SK-N-SH (cell line): Measurements from ENCODE around the gene FOXP1. TPM values are rescaled to one million over a fixed set of nuclear protein-coding genes. Genes with fewer than 3 reads are reported as not detected.

Source experiments
- CTCF ChIA-PET: fragments of 300-600, 350-600 bp; formaldehyde crosslinking; extraction: SDS; loops from one replicate; lab custom pipeline; 2021; lab: Yijun Ruan, JAX
- POLR2A ChIA-PET: fragments of 350-600 bp; sonication (Branson Sonifier 250); formaldehyde crosslinking; extraction: SDS; loops from one replicate; lab custom pipeline; 2020; ENCODE audit warnings: antibody characterized with exemption, inconsistent platforms; lab: Yijun Ruan, JAX
- DNase-seq: peaks from one replicate; pipeline ENCODE4 v3.0.0; 2012
- H2AFZ ChIP-seq: fragments of 200-600 bp; sonication (generic); 2 replicates; pipeline ENCODE4 v1.8.1; 2016; ENCODE audit warnings: antibody characterized with exemption, mild to moderate bottlenecking, low read depth
- H3F3A ChIP-seq: fragments of 200-600 bp; sonication (generic); replicated peaks from 2 replicates; pipeline ENCODE3; 2016; ENCODE audit warnings: antibody characterized with exemption, mild to moderate bottlenecking; ENCODE audit not compliant: insufficient read depth
- H3K27ac ChIP-seq, 2 experiments: fragments of 200-500 bp in 1 of 2; fragments of 200-600 bp in 1 of 2; sonication (Bioruptor generic) in 1 of 2; sonication (generic), shearing (Covaris generic) in 1 of 2; 2 replicates each; pipeline versions ENCODE4 v1.5.1 to v1.6.1; 2014 to 2016; ENCODE audit warnings: low read depth in 2 of 2, inconsistent platforms in 1 of 2, low read length in 1 of 2, mild to moderate bottlenecking in 1 of 2, mixed read lengths in 1 of 2
- H3K27me3 ChIP-seq: fragments of 200-600 bp; sonication (generic), shearing (Covaris generic); 2 replicates; pipeline ENCODE4 v1.6.1; 2016; ENCODE audit warnings: mixed run types; ENCODE audit not compliant: insufficient read depth
- H3K36me3 ChIP-seq, 2 experiments: fragments of 200-500 bp in 1 of 2; fragments of 200-600 bp in 1 of 2; sonication (Bioruptor generic) in 1 of 2; sonication (generic) in 1 of 2; replicated peaks in 1 of 2; 2 replicates each; pipeline versions ENCODE3 to v1.5.1; 2014 to 2016; ENCODE audit warnings: low read length in 1 of 2, mild to moderate bottlenecking in 1 of 2; ENCODE audit not compliant: insufficient read depth in 2 of 2, control insufficient read depth in 1 of 2
- H3K4me1 ChIP-seq, 2 experiments: fragments of 200-500 bp in 1 of 2; fragments of 200-600 bp in 1 of 2; sonication (Bioruptor generic) in 1 of 2; sonication (generic), shearing (Covaris generic) in 1 of 2; 2 replicates each; pipeline versions ENCODE4 v1.5.1 to v1.6.1; 2014 to 2016; ENCODE audit warnings: low read depth in 1 of 2, low read length in 1 of 2, mixed run types in 1 of 2; ENCODE audit not compliant: insufficient read depth in 2 of 2, control insufficient read depth in 1 of 2
- H3K4me2 ChIP-seq: fragments of 200-600 bp; sonication (generic), shearing (Covaris generic); 2 replicates; pipeline ENCODE4 v1.6.1; 2017; ENCODE audit warnings: mixed run types
- H3K4me3 ChIP-seq, 2 experiments: fragments of 200-500 bp in 1 of 2; fragments of 200-600 bp in 1 of 2; sonication (Bioruptor generic) in 1 of 2; sonication (generic), shearing (Covaris generic) in 1 of 2; 2 replicates each; pipeline versions ENCODE4 v1.5.1 to v1.8.1; 2014 to 2016; ENCODE audit warnings: low read depth in 2 of 2, inconsistent platforms in 1 of 2, low read length in 1 of 2, mild to moderate bottlenecking in 1 of 2, mixed read lengths in 1 of 2, moderate library complexity in 1 of 2
- H3K79me2 ChIP-seq: fragments of 200-600 bp; sonication (generic); 2 replicates; pipeline ENCODE4 v1.8.1; 2017; ENCODE audit warnings: mild to moderate bottlenecking; ENCODE audit not compliant: insufficient read depth
- H3K9ac ChIP-seq: fragments of 200-600 bp; sonication (generic); 2 replicates; pipeline ENCODE4 v1.6.1; 2017; ENCODE audit warnings: mixed run types
- H3K9me2 ChIP-seq: fragments of 200-600 bp; sonication (generic); 2 replicates; pipeline ENCODE4 v1.6.1; 2017; ENCODE audit warnings: mixed run types
- H3K9me3 ChIP-seq: fragments of 200-600 bp; sonication (generic); 2 replicates; pipeline ENCODE4 v1.6.1; 2017; ENCODE audit warnings: mixed run types, mild to moderate bottlenecking, moderate library complexity
- H4K20me1 ChIP-seq: fragments of 200-600 bp; sonication (generic); 2 replicates; pipeline ENCODE4 v1.6.1; 2017; ENCODE audit warnings: mild to moderate bottlenecking, mixed run types; ENCODE audit not compliant: insufficient read depth
- CHD2 ChIP-seq: fragments of 150-350 bp; IDR thresholded peaks from 2 replicates; pipeline ENCODE4 v1.6.1; 2018; ENCODE audit warnings: low read length; ENCODE audit not compliant: partially characterized antibody
- CTCF ChIP-seq: fragments of 200-600 bp; sonication (generic); IDR thresholded peaks from 2 replicates; pipeline ENCODE4 v1.6.1; 2017; ENCODE audit warnings: antibody characterized with exemption, mild to moderate bottlenecking, moderate library complexity
- EP300 ChIP-seq, 2 experiments: IDR thresholded peaks; 2 replicates each; pipeline versions ENCODE4 v1.4.0 to v1.6.1; 2012; ENCODE audit warnings: borderline replicate concordance in 1 of 2, low read depth in 1 of 2, low read length in 1 of 2
- EZH2phosphoT487 ChIP-seq: fragments of 200-600 bp; sonication (generic); IDR thresholded peaks from 2 replicates; pipeline ENCODE4 v1.6.1; 2017; ENCODE audit warnings: low read depth, mixed run types, mild to moderate bottlenecking, antibody characterized with exemption, moderate library complexity, borderline replicate concordance
- FOSL2 ChIP-seq: IDR thresholded peaks from 2 replicates; pipeline ENCODE4 v1.4.0; 2012; ENCODE audit warnings: low read depth, mild to moderate bottlenecking, moderate library complexity, borderline replicate concordance
- FOXJ3 ChIP-seq: sonication (generic); formaldehyde crosslinking; IDR thresholded peaks from 2 replicates; pipeline ENCODE4 v1.5.1; 2020; ENCODE audit warnings: mild to moderate bottlenecking, missing genetic modification reagents
- GATA2 ChIP-seq: sonication (generic); formaldehyde crosslinking; IDR thresholded peaks from 2 replicates; pipeline ENCODE4 v1.5.0; 2020; ENCODE audit warnings: mild to moderate bottlenecking, missing genetic modification reagents
- JUND ChIP-seq: IDR thresholded peaks from 2 replicates; pipeline ENCODE4 v1.4.0; 2012
- MXI1 ChIP-seq: IDR thresholded peaks from 2 replicates; pipeline ENCODE4 v1.6.1; 2012; ENCODE audit warnings: mild to moderate bottlenecking, low read depth, low read length, improper control_type of control experiment
- NFIC ChIP-seq: IDR thresholded peaks from 2 replicates; pipeline ENCODE4 v1.4.0; 2012; ENCODE audit warnings: borderline replicate concordance
- NRF1 ChIP-seq: IDR thresholded peaks from 2 replicates; pipeline ENCODE4 v1.6.1; 2012; ENCODE audit warnings: low read depth, mild to moderate bottlenecking, low read length
- POLR2AphosphoS5 ChIP-seq: IDR thresholded peaks from 2 replicates; pipeline ENCODE4 v1.6.1; 2012; ENCODE audit warnings: low read depth, low read length
- RCOR1 ChIP-seq: fragments of 150-350 bp; IDR thresholded peaks from 2 replicates; pipeline ENCODE4 v1.6.1; 2017; ENCODE audit warnings: antibody characterized with exemption, low read length
- RXRA ChIP-seq: IDR thresholded peaks from 2 replicates; pipeline ENCODE4 v1.4.0; 2012; ENCODE audit warnings: low read depth, mild to moderate bottlenecking, borderline replicate concordance
- SIN3A ChIP-seq: IDR thresholded peaks from 2 replicates; pipeline ENCODE4 v1.6.1; 2012; ENCODE audit warnings: low read depth, mild to moderate bottlenecking, low read length, moderate library complexity, borderline replicate concordance
- TCF12 ChIP-seq: IDR thresholded peaks from 2 replicates; pipeline ENCODE4 v1.4.0; 2012
- ZBTB33 ChIP-seq: IDR thresholded peaks from 2 replicates; pipeline ENCODE4 v1.4.0; 2012; ENCODE audit warnings: low read depth, borderline replicate concordance
- WGBS: methylation state at CpG from one replicate; pipeline ENCODE4 v1.1.6; 2017; ENCODE audit warnings: low lambda C conversion rate; 5-methylcytosine and 5-hydroxymethylcytosine counted together
- polyA plus RNA-seq, 3 experiments: library from polyadenylated mRNA; depleted of rRNA; stranded (reverse); fragments of >200 nt; gene quantifications; 2 replicates each; pipeline ENCODE4 v1.2.3, GENCODE V29; 2012
- TF ChIP-seq, protein P1 (sequence below): fragments of 150-350 bp; IDR thresholded peaks from 2 replicates; pipeline ENCODE4 v1.6.1; 2017; ENCODE audit warnings: antibody characterized with exemption, low read length, low read depth, borderline replicate concordance
- TF ChIP-seq, protein P2 (sequence below): IDR thresholded peaks from 2 replicates; pipeline ENCODE4 v1.4.0; 2012; ENCODE audit warnings: low read depth
- TF ChIP-seq, protein P3 (sequence below): fragments of 150-350 bp; IDR thresholded peaks from 2 replicates; pipeline ENCODE4 v1.6.1; 2016; ENCODE audit warnings: mild to moderate bottlenecking, low read depth, low read length

Gene FOXP1
- polyA plus RNA-seq, 1 of the 3 experiments (the other 2 are of a cell fraction): 8.8 TPM

GRCh38 chr3:71039332-71039731 is 544.2 kb downstream of the FOXP1 start:
- no peaks in the 10 kb centered on the region for H3K9me3 ChIP-seq
- no peak overlapping the region for H2AFZ ChIP-seq
- peaks cover 7% of the 10 kb centered on the region for H4K20me1 ChIP-seq
- DNase-seq: no peak
- H3K36me3 ChIP-seq: peaks cover 27 to 83% of the 10 kb centered on the region in 2 experiments
- no peak overlapping the region for H3K9ac ChIP-seq
- CTCF ChIA-PET: no interaction called here
- TF ChIP-seq GATA2 (CRISPR knock-in tag) (no peak), SIN3A (no peak), NRF1 (no peak), FOSL2 (no peak)
- TF ChIP-seq, protein P1, sequence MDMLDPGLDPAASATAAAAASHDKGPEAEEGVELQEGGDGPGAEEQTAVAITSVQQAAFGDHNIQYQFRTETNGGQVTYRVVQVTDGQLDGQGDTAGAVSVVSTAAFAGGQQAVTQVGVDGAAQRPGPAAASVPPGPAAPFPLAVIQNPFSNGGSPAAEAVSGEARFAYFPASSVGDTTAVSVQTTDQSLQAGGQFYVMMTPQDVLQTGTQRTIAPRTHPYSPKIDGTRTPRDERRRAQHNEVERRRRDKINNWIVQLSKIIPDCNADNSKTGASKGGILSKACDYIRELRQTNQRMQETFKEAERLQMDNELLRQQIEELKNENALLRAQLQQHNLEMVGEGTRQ: no peak
- TF ChIP-seq, all 33 proteins: peak for 0
- Histone ChIP-seq H3K79me2 (peaks cover 100% of the 10 kb centered on the region), H3K9me2 (no peaks in the 10 kb centered on the region), H3K4me2 (no peak overlapping the region), H3K4me3 (no peak overlapping the region), H3K27ac (no peak overlapping the region), H3K27me3 (no peaks in the 10 kb centered on the region), H3F3A (peaks cover 20% of the 10 kb centered on the region), H3K4me1 (peaks cover 0 to 36% of the 10 kb centered on the region in 2 experiments; a peak in 2 of 4 replicates)
- POLR2A ChIA-PET: no interaction called here
- WGBS: 87% methylated on average over 6 of the region's 6 CpGs

DNA sequence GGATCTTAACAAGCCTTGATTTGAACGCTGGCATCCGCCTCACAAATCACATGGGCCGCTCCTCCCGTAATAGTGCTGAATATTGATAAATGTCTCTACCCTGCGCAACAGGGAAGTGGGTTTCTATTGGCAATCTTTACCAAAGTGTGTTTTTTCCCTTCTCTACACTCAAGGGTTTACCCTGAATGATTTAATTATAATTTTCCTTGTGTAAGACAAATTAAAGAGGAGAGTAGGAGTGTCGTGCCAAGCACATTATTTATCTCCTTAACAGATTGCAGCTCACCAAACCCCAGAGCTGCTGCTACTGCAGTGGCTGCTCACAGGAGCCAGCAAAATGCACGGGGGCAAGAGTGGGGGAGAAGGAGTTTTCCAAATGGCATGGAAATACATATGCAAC is 545.8 kb downstream of the FOXP1 start:
- Histone ChIP-seq H4K20me1 (peaks cover 13% of the 10 kb centered on the region), H3K9ac (no peak overlapping the region), H2AFZ (no peak overlapping the region), H3K4me2 (no peak overlapping the region), H3K4me3 (no peak overlapping the region), H3K36me3 (peaks cover 21 to 77% of the 10 kb centered on the region in 2 experiments), H3K27me3 (no peaks in the 10 kb centered on the region), H3K9me3 (no peaks in the 10 kb centered on the region), H3K4me1 (peaks cover 0 to 46% of the 10 kb centered on the region in 2 experiments; a peak in 2 of 4 replicates), H3K27ac (no peak overlapping the region), H3K9me2 (no peaks in the 10 kb centered on the region), H3F3A (peaks cover 20% of the 10 kb centered on the region), H3K79me2 (peaks cover 100% of the 10 kb centered on the region)
- ChIA-PET CTCF (interaction anchor here (0.6 kb wide), 1 partner anchor 354 kb away, joined by 3 read pairs; no protein-coding TSS in a partner anchor), POLR2A (no interaction called here)
- DNase-seq: no peak
- 96% methylated on average over 7 of the region's 7 CpGs for WGBS
- no peak for TF ChIP-seq POLR2AphosphoS5
- no peak for TF ChIP-seq JUND
- no peak for TF ChIP-seq FOXJ3 (CRISPR knock-in tag)
- no peak for TF ChIP-seq ZBTB33
- TF ChIP-seq, protein P2, sequence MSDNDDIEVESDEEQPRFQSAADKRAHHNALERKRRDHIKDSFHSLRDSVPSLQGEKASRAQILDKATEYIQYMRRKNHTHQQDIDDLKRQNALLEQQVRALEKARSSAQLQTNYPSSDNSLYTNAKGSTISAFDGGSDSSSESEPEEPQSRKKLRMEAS: no peak
- no peak for TF ChIP-seq NFIC
- no peak for TF ChIP-seq EP300 (IDR thresholded peaks at IDR 0.05; ENCODE audit: borderline replicate concordance in 1 of 2, low read depth in 1 of 2, low read length in 1 of 2)
- no peak for TF ChIP-seq RCOR1
- TF ChIP-seq SIN3A: no peak
- TF ChIP-seq, protein P1: no peak
- TF ChIP-seq EZH2phosphoT487: no peak
- TF ChIP-seq, protein P3, sequence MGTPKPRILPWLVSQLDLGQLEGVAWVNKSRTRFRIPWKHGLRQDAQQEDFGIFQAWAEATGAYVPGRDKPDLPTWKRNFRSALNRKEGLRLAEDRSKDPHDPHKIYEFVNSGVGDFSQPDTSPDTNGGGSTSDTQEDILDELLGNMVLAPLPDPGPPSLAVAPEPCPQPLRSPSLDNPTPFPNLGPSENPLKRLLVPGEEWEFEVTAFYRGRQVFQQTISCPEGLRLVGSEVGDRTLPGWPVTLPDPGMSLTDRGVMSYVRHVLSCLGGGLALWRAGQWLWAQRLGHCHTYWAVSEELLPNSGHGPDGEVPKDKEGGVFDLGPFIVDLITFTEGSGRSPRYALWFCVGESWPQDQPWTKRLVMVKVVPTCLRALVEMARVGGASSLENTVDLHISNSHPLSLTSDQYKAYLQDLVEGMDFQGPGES: no peak
- TF ChIP-seq MXI1: no peak
- no peak for TF ChIP-seq RXRA
- TF ChIP-seq FOSL2: no peak
- no peak for TF ChIP-seq CTCF
- no peak for TF ChIP-seq CHD2
- TF ChIP-seq TCF12: no peak
